GM12878 (cell line): ENCODE results near the gene ZNF662. TPM values are rescaled to one million over a fixed set of nuclear protein-coding genes. Genes with fewer than 3 reads are reported as not detected.

Experiments used
- ATAC-seq: fragments of 200-7000 bp; cut with Tn5 transposase; 3 replicates; pipeline ENCODE4 v1.9.1; 2020; ENCODE audit warnings: mild to moderate bottlenecking, moderate library complexity
- BruUV-seq: library from RNA; stranded (reverse); fragments of 400-500 nt; replicated peaks from 2 replicates; lab custom pipeline; 2021; lab: Mats Ljungman, UMichigan
- CTCF ChIA-PET: fragments of 300-600 bp; sonication (Branson Sonifier 250); formaldehyde crosslinking; extraction: SDS; loops from one replicate; lab custom pipeline; 2021; ENCODE audit warnings: inconsistent platforms; lab: Yijun Ruan, JAX
- POLR2A ChIA-PET: fragments of 350-600 bp; formaldehyde crosslinking; extraction: SDS; loops from one replicate; lab custom pipeline; 2021; ENCODE audit warnings: inconsistent platforms; lab: Charles Lee
- RAD21 ChIA-PET: fragments of 300-600 bp; sonication (Branson Sonifier 250); formaldehyde crosslinking; loops from one replicate; lab custom pipeline; 2023; ENCODE audit warnings: antibody characterized with exemption; ENCODE audit not compliant: unreplicated experiment; lab: Charles Lee
- SMC1A ChIA-PET: fragments of 300-600 bp; sonication (Branson Sonifier 250); formaldehyde crosslinking; loops from one replicate; lab custom pipeline; 2023; ENCODE audit not compliant: unreplicated experiment, uncharacterized antibody; lab: Charles Lee
- DNase-seq: peaks from one replicate; pipeline ENCODE4 v3.0.0-alpha.2; 2011; ENCODE audit warnings: low read depth, low spot score
- FAIRE-seq: peaks from 3 replicates; lab custom pipeline; 2011; peaks lifted over from hg19 to GRCh38; lab: Jason Lieb, UNC
- H2AFZ ChIP-seq: 2 replicates; pipeline ENCODE4 v1.6.0; 2011; ENCODE audit warnings: low read depth, low read length, control low read depth; ENCODE audit not compliant: control insufficient read depth
- H3K27ac ChIP-seq: 2 replicates; pipeline ENCODE4 v1.5.1; 2011; ENCODE audit warnings: control low read depth; ENCODE audit not compliant: control insufficient read depth, insufficient read depth
- H3K27me3 ChIP-seq, 2 experiments: replicated peaks in 1 of 2; 2 replicates each; pipeline versions ENCODE4 v1.6.0 to v1.6.1; 2011; ENCODE audit warnings: low read length in 1 of 2; ENCODE audit not compliant: control insufficient read depth in 2 of 2, insufficient read depth in 2 of 2
- H3K36me3 ChIP-seq, 2 experiments: 2 replicates each; pipeline ENCODE4 v1.5.1; 2011; ENCODE audit warnings: low read length in 1 of 2; ENCODE audit not compliant: control insufficient read depth in 2 of 2, insufficient read depth in 2 of 2
- H3K4me1 ChIP-seq: 2 replicates; pipeline ENCODE4 v1.6.1; 2011; ENCODE audit warnings: mild to moderate bottlenecking, low read length, moderate library complexity, mixed read lengths; ENCODE audit not compliant: control insufficient read depth, insufficient read depth
- H3K4me2 ChIP-seq: 2 replicates; pipeline ENCODE4 v1.6.0; 2011; ENCODE audit warnings: control low read depth; ENCODE audit not compliant: control insufficient read depth, insufficient read depth
- H3K4me3 ChIP-seq: fragments of 200-600 bp; sonication (generic); 2 replicates; pipeline ENCODE4 v1.5.1; 2016
- H3K79me2 ChIP-seq: 2 replicates; pipeline ENCODE4 v1.6.0; 2011; ENCODE audit warnings: low read length; ENCODE audit not compliant: control insufficient read depth, insufficient read depth
- H3K9ac ChIP-seq: 2 replicates; pipeline ENCODE4 v1.8.0; 2011; ENCODE audit warnings: low read length, control low read depth, mixed read lengths; ENCODE audit not compliant: control insufficient read depth, insufficient read depth
- H3K9me3 ChIP-seq: replicated peaks from 3 replicates; pipeline ENCODE4 v1.5.1; 2011; ENCODE audit warnings: mild to moderate bottlenecking, low read length; ENCODE audit not compliant: control insufficient read depth, insufficient read depth
- H4K20me1 ChIP-seq: 2 replicates; pipeline ENCODE4 v1.6.0; 2011; ENCODE audit not compliant: control insufficient read depth, insufficient read depth
- CBFB ChIP-seq: IDR thresholded peaks from 2 replicates; pipeline ENCODE4 v1.6.1; 2016; ENCODE audit warnings: antibody characterized with exemption, low read depth
- PAX5 ChIP-seq: IDR thresholded peaks from 2 replicates; pipeline ENCODE4 v1.6.1; 2011; ENCODE audit warnings: low read depth, low read length, borderline replicate concordance
- POLR2AphosphoS5 ChIP-seq: IDR thresholded peaks from 2 replicates; pipeline ENCODE4 v1.6.1; 2011; ENCODE audit warnings: mild to moderate bottlenecking, low read length, inconsistent platforms
- SIN3A ChIP-seq: IDR thresholded peaks from 2 replicates; pipeline ENCODE4 v1.6.1; 2012; ENCODE audit warnings: low read depth, low read length, improper control_type of control experiment
- SKIL ChIP-seq: fragments of 450-650 bp; IDR thresholded peaks from 2 replicates; pipeline ENCODE4 v1.6.1; 2017; ENCODE audit warnings: mild to moderate bottlenecking, low read depth, inconsistent platforms; ENCODE audit not compliant: poor library complexity, severe bottlenecking
- ZZZ3 ChIP-seq: IDR thresholded peaks from 2 replicates; pipeline ENCODE4 v1.6.1; 2011; ENCODE audit warnings: low read depth; ENCODE audit not compliant: control insufficient read depth, insufficient read length
- WGBS: methylation state at CpG from one replicate; pipeline ENCODE4 v1.1.6; 2016; ENCODE audit warnings: low lambda C conversion rate; ENCODE audit not compliant: insufficient replicate concordance, insufficient coverage; ENCODE audit errors: missing lambda C conversion rate; 5-methylcytosine and 5-hydroxymethylcytosine counted together
- in situ Hi-C: fragments of 300-500 bp; cut with MboI; formaldehyde crosslinking; loops from 9 replicates; pipeline ENCODE4 v1.14.3; 2018; ENCODE audit warnings: mixed read lengths
- intact Hi-C: fragments of 100-400 bp; cut with micrococcal nuclease; formaldehyde crosslinking; loops from one replicate; pipeline ENCODE4 v1.14.2; 2022; ENCODE audit not compliant: unreplicated experiment
- polyA plus RNA-seq, 11 experiments: library from polyadenylated mRNA; depleted of rRNA in 4 of 11; unstranded in 6 of 11; stranded (reverse) in 5 of 11; fragments of >200 nt; fragmentation: Nextera tagmentation in 4 of 11; fragmentation: Illumina TruSeq in 1 of 11; extraction: Ambion mirVana in 4 of 11; extraction: Trizol in 1 of 11; gene quantifications; 1 replicate in 1 of 11; 2 replicates in 10 of 11; pipeline versions ENCODE4 v1.2.1 to v1.2.3, GENCODE V29; 2011 to 2016; ENCODE audit warnings: inconsistent platforms in 2 of 11, missing spikeins in 2 of 11, low read depth in 1 of 11
- total RNA-seq, 4 experiments: library from RNA; depleted of rRNA in 3 of 4; stranded (reverse); fragments of >200 nt in 3 of 4; fragmentation: Illumina TruSeq in 1 of 4; extraction: Trizol in 1 of 4; gene quantifications; 2 replicates each; pipeline versions ENCODE4 v1.2.1 to v1.2.3, GENCODE V29; 2013 to 2021
- TF ChIP-seq, protein P1 (sequence below): fragments of 450-650 bp; IDR thresholded peaks from 2 replicates; pipeline ENCODE4 v1.6.1; 2017; ENCODE audit warnings: antibody characterized with exemption, mild to moderate bottlenecking, moderate library complexity

ZNF662 gene
- total and polyA plus RNA-seq, 10 of the 15 experiments (the other 5 are each of a cell fraction or from before 2014, with no cell fraction given) = not detected

DNA sequence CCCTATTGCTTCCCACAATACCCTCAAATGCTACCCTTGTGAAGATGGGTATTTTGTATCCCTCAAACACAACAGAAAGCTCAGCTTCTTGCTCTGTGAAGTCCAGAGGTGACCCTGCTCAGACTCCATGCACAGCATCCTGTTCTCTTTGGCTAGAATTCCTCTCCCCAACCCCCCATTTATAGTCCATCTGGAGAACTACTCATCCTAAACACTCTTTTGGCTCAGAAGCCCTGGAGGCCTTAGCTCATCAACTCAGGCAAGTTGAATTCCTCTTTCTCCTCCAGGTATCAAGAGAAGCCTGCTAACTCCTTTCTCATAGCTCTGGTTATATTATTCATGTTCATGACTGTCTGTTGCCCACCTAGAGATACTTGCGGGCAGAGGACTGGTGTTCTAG lies 54.8 kb downstream of the ZNF662 start:
- intact Hi-C loops = loop anchor here (1.0 to 2.0 kb wide), 2 partner anchors 418 to 543 kb away; no protein-coding TSS in a partner anchor
- SMC1A ChIA-PET = interaction anchor here (1.1 to 3.8 kb wide), 14 partner anchors 21 to 419 kb away, joined by 3 to 42 read pairs (median 6); no protein-coding TSS in a partner anchor
- H3K36me3 ChIP-seq = no peaks in the 10 kb centered on the region
- no peak for TF ChIP-seq CBFB
- TF ChIP-seq, protein P1, sequence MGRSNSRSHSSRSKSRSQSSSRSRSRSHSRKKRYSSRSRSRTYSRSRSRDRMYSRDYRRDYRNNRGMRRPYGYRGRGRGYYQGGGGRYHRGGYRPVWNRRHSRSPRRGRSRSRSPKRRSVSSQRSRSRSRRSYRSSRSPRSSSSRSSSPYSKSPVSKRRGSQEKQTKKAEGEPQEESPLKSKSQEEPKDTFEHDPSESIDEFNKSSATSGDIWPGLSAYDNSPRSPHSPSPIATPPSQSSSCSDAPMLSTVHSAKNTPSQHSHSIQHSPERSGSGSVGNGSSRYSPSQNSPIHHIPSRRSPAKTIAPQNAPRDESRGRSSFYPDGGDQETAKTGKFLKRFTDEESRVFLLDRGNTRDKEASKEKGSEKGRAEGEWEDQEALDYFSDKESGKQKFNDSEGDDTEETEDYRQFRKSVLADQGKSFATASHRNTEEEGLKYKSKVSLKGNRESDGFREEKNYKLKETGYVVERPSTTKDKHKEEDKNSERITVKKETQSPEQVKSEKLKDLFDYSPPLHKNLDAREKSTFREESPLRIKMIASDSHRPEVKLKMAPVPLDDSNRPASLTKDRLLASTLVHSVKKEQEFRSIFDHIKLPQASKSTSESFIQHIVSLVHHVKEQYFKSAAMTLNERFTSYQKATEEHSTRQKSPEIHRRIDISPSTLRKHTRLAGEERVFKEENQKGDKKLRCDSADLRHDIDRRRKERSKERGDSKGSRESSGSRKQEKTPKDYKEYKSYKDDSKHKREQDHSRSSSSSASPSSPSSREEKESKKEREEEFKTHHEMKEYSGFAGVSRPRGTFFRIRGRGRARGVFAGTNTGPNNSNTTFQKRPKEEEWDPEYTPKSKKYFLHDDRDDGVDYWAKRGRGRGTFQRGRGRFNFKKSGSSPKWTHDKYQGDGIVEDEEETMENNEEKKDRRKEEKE = no peak
- no peak for TF ChIP-seq POLR2AphosphoS5
- TF ChIP-seq SKIL = no peak
- TF ChIP-seq PAX5 = no peak
- TF ChIP-seq SIN3A = no peak
- no peak for TF ChIP-seq ZZZ3
- TF ChIP-seq, all 136 proteins: peak for 0
- 33% methylated on average over 1 of the region's 1 CpG for WGBS
- H3K4me3 ChIP-seq = no peak overlapping the region
- no peaks in the 10 kb centered on the region for H3K9me3 ChIP-seq
- H3K9ac ChIP-seq = no peak overlapping the region
- ChIA-PET POLR2A (no interaction called here), RAD21 (interaction anchor here (1.6 to 3.0 kb wide), 5 partner anchors 73 to 543 kb away, joined by 4 to 50 read pairs (median 8); no protein-coding TSS in a partner anchor), CTCF (interaction anchor here (0.7 to 5.6 kb wide), 21 partner anchors 12 to 542 kb away, joined by 3 to 87 read pairs (median 6); no protein-coding TSS in a partner anchor)
- in situ Hi-C loops = loop anchor here (10.0 kb wide), 2 partner anchors 414 to 544 kb away; no protein-coding TSS in a partner anchor
- no peak overlapping the region for H2AFZ ChIP-seq
- no peak overlapping the region for H3K4me2 ChIP-seq
- no peak for ATAC-seq
- BruUV-seq = no TSS peak
- H3K4me1 ChIP-seq = no peaks in the 10 kb centered on the region
- H3K79me2 ChIP-seq = no peaks in the 10 kb centered on the region
- no peaks in the 10 kb centered on the region for H3K27me3 ChIP-seq
- FAIRE-seq = no peak
- H4K20me1 ChIP-seq = no peaks in the 10 kb centered on the region
- no peak overlapping the region for H3K27ac ChIP-seq
- no peak for DNase-seq
